Spleen (tissue), 7 donors: ENCODE results near the gene INTS1.

Experiments used
- CTCF ChIP-seq, 11 experiments: fragments of 200-600 bp in 7 of 11; fragments of 450-650 bp in 4 of 11; sonication (generic) in 4 of 11; IDR thresholded peaks in 8 of 11; conservative IDR thresholded peaks in 3 of 11; 1 replicate in 7 of 11; 2 replicates in 4 of 11; pipeline versions ENCODE4 v1.4.0 to v1.8.0; 2016 to 2021; ENCODE audit warnings: antibody characterized with exemption in 11 of 11, inconsistent platforms in 4 of 11, mild to moderate bottlenecking in 1 of 11
- POLR2A ChIP-seq, 3 donors: fragments of 450-650 bp; IDR thresholded peaks; one replicate each; pipeline ENCODE4 v1.5.1; 2017; ENCODE audit warnings: antibody characterized with exemption in 3 of 3, mild to moderate bottlenecking in 1 of 3
- donor health status: DM: no; HTN: no; CAD: no; lungs with moderate emphysema.
- donor health status: DM: no; HTN: no; CAD: no.
- donor health status: DM: no; HTN: no; CAD: no.

GRCh38 chr7:1512781-1513656 is 8.8 kb upstream of the INTS1 start:
- TF ChIP-seq CTCF (IDR thresholded peaks at IDR 0.05 in 8 of 11, conservative IDR thresholded peaks at IDR 0.05 in 3 of 11) (no peak), POLR2A (IDR thresholded peaks at IDR 0.05) (no peak)
